ENCODE measurements around the gene MAPKAPK3. TPM values are rescaled to one million over a fixed set of nuclear protein-coding genes. Genes with fewer than 3 reads are reported as not detected.

Gene MAPKAPK3
- total and polyA plus RNA-seq, 9 donors = 15.8 to 44.7 (median 29.3) TPM

- Histone ChIP-seq H3K27me3 (no peaks in the 10 kb centered on the region), H3K4me1 (ENCODE audit: insufficient read depth) (peaks cover 4% of the 10 kb centered on the region), H3K36me3 (no peaks in the 10 kb centered on the region), H3K27ac (no peak overlapping the region), H3K9me3 (no peaks in the 10 kb centered on the region), H3K4me3 (no peak overlapping the region)
- TF ChIP-seq CTCF (IDR thresholded peaks at IDR 0.05) (no peak), EP300 (IDR thresholded peaks at IDR 0.05) (no peak), POLR2A (IDR thresholded peaks at IDR 0.05) (no peak)
- intact Hi-C loops (cut with DNase I) = no loop called here
- DNase-seq = no peak
- 56 to 71% (median 66%) methylated on average over 3 of the region's 3 CpGs for WGBS, 3 donors
Observed at GRCh38 chr3:50637945-50638344, 21.0 kb downstream of the MAPKAPK3 start.

- no peaks in the 10 kb centered on the region for H3K36me3 ChIP-seq
- H3K4me1 ChIP-seq (ENCODE audit: insufficient read depth) = no peaks in the 10 kb centered on the region
- DNase-seq = no peak
- no peaks in the 10 kb centered on the region for H3K9me3 ChIP-seq
- WGBS, 3 donors = 79 to 93% (median 86%) methylated on average over 6 of the region's 6 CpGs
- no peak overlapping the region for H3K4me3 ChIP-seq
- no peak overlapping the region for H3K27ac ChIP-seq
- TF ChIP-seq EP300 (IDR thresholded peaks at IDR 0.05) (no peak), CTCF (IDR thresholded peaks at IDR 0.05) (no peak), POLR2A (IDR thresholded peaks at IDR 0.05) (no peak)
- intact Hi-C loops (cut with DNase I) = no loop called here
- H3K27me3 ChIP-seq = no peaks in the 10 kb centered on the region
Observed at GRCh38 chr3:50639055-50639494, 22.1 kb downstream of the MAPKAPK3 start.

- no peak overlapping the region for H3K4me3 ChIP-seq
- no peak for DNase-seq
- no peaks in the 10 kb centered on the region for H3K36me3 ChIP-seq
- H3K9me3 ChIP-seq = no peaks in the 10 kb centered on the region
- intact Hi-C loops (cut with DNase I) = no loop called here
- TF ChIP-seq POLR2A (IDR thresholded peaks at IDR 0.05) (no peak), CTCF (IDR thresholded peaks at IDR 0.05) (no peak), EP300 (IDR thresholded peaks at IDR 0.05) (no peak)
- H3K4me1 ChIP-seq (ENCODE audit: insufficient read depth) = no peaks in the 10 kb centered on the region
- H3K27me3 ChIP-seq = no peaks in the 10 kb centered on the region
- no peak overlapping the region for H3K27ac ChIP-seq
- WGBS, 3 donors = 98 to 100% (median 98%) methylated on average over 1 of the region's 1 CpG
Observed at GRCh38 chr3:50642382-50642781, 25.4 kb downstream of the MAPKAPK3 start.

GRCh38 chr3:50644561-50644960 is 27.6 kb downstream of the MAPKAPK3 start:
- peak overlapping the region in 1 of 2 donors; percentile 3 for H3K27ac ChIP-seq
- peaks cover 4% of the 10 kb centered on the region for H3K4me1 ChIP-seq (ENCODE audit: insufficient read depth)
- WGBS, 3 donors = 16 to 21% (median 21%) methylated on average over 7 of the region's 7 CpGs
- intact Hi-C loops (cut with DNase I) = no loop called here
- no peak overlapping the region for H3K4me3 ChIP-seq
- TF ChIP-seq POLR2A (IDR thresholded peaks at IDR 0.05) = no peak
- TF ChIP-seq CTCF (IDR thresholded peaks at IDR 0.05) = no peak
- no peak for TF ChIP-seq EP300 (IDR thresholded peaks at IDR 0.05)
- H3K27me3 ChIP-seq = no peaks in the 10 kb centered on the region
- H3K9me3 ChIP-seq = no peaks in the 10 kb centered on the region
- H3K36me3 ChIP-seq = no peaks in the 10 kb centered on the region
- DNase-seq = peak in 1 of 5 donors; percentile 33

Measured in ovary (tissue), 9 donors.